ENCODE results near the gene ATP8B4. TPM values are rescaled to one million over a fixed set of nuclear protein-coding genes. Genes with fewer than 3 reads are reported as not detected.
A peak's percentile ranks its signal among the peaks of the same experiment; 100 is the strongest.

Gene ATP8B4
- total and polyA plus RNA-seq, 11 donors: 0.51 to 14.7 (median 2.1) TPM

GRCh38 chr15:50057196-50057595 is 61.8 kb downstream of the ATP8B4 start:
- WGBS, 4 donors: 91 to 93% (median 92%) methylated on average over 4 of the region's 4 CpGs
- DNase-seq (no peak), ATAC-seq (no peak)
- Histone ChIP-seq H3K9me3 (no peaks in the 10 kb centered on the region), H3K27ac (peak overlapping the region in 3 of 12 donors; percentile 23 to 66 (median 46)), H3K27me3 (no peaks in the 10 kb centered on the region), H3K4me3 (no peak overlapping the region), H3K36me3 (no peaks in the 10 kb centered on the region), H3K4me1 (peaks cover 0 to 69% (median 9%) of the 10 kb centered on the region in 12 donors)
- intact Hi-C loops (cut with DNase I): loop anchor here in 3 of 10 donors (10.0 kb wide), 2 partner anchors 142 to 822 kb away; no protein-coding TSS in a partner anchor
- TF ChIP-seq CTCF (IDR thresholded peaks at IDR 0.05) (no peak), POLR2A (IDR thresholded peaks at IDR 0.05) (no peak)

GRCh38 chr15:50055750-50056157 is 63.3 kb downstream of the ATP8B4 start:
- H3K9me3 ChIP-seq: no peaks in the 10 kb centered on the region
- H3K27ac ChIP-seq: peak overlapping the region in 11 of 12 donors; percentile 47 to 86 (median 63)
- TF ChIP-seq POLR2A (IDR thresholded peaks at IDR 0.05): no peak
- TF ChIP-seq CTCF (IDR thresholded peaks at IDR 0.05): no peak
- no peak overlapping the region for H3K4me3 ChIP-seq
- intact Hi-C loops (cut with DNase I): loop anchor here in 3 of 10 donors (10.0 kb wide), 2 partner anchors 141 to 821 kb away; no protein-coding TSS in a partner anchor
- DNase-seq (no peak), ATAC-seq (peak in 1 of 4 donors; percentile 28)
- no peaks in the 10 kb centered on the region for H3K27me3 ChIP-seq
- WGBS, 4 donors: 59 to 74% (median 63%) methylated on average over 5 of the region's 5 CpGs
- peaks cover 0 to 75% (median 9%) of the 10 kb centered on the region in 12 donors for H3K4me1 ChIP-seq
- H3K36me3 ChIP-seq: no peaks in the 10 kb centered on the region

GRCh38 chr15:50055332-50055731 is 63.7 kb downstream of the ATP8B4 start:
- ATAC-seq: peak; percentile 77 to 86 (median 78)
- Histone ChIP-seq H3K27me3 (no peaks in the 10 kb centered on the region), H3K27ac (peak overlapping the region; percentile 43 to 86 (median 62)), H3K36me3 (no peaks in the 10 kb centered on the region), H3K4me3 (peak overlapping the region in 3 of 12 donors; percentile 2 to 23 (median 11)), H3K4me1 (peaks cover 0 to 74% (median 9%) of the 10 kb centered on the region in 12 donors), H3K9me3 (no peaks in the 10 kb centered on the region)
- no peak for TF ChIP-seq CTCF (IDR thresholded peaks at IDR 0.05)
- TF ChIP-seq POLR2A (IDR thresholded peaks at IDR 0.05): no peak
- intact Hi-C loops (cut with DNase I): loop anchor here in 3 of 10 donors (10.0 kb wide), 2 partner anchors 141 to 821 kb away; no protein-coding TSS in a partner anchor
- DNase-seq: peak in 3 of 5 donors; percentile 27 to 41 (median 34)
- WGBS, 4 donors: 25 to 45% (median 31%) methylated on average over 1 of the region's 1 CpG

DNA sequence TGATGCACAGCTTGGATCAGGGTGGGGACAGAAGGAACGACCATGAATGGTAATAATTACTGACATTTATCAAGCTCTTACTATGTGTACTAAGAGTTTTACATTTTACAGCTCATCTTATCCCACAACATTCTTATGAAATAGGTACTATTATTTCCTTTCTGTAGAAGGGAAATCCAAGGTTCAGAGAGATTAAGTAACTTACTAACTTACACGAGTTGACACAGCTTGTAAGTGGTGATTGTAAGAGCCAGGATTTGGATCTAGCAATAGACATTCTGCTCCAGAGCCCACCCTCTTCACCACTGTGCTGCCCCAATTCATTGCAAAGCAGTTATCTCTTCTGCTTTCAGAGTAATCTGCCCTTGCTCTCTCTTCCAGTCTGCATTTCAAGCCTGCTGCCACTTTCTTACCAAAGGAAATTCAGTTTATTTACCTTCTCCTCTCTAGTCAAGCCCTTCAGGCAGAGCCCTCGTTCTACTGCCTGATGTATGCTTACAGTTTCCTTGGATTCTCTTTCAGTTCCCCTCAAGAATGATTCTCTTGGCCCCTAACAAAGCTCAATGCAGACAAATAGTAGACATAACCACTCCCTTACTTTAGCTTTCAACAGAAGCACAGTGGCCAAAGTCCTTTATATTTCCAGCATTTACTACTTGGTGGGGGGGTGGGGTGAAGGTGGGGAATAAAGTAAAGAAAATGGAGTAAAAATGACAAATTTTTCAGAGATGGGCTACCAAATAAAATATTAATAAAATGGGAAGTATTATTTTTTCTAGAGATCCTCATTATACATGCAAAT is 65.8 kb downstream of the ATP8B4 start:
- TF ChIP-seq POLR2A (IDR thresholded peaks at IDR 0.05) (no peak), CTCF (IDR thresholded peaks at IDR 0.05) (no peak)
- H3K4me1 ChIP-seq: peaks cover 0 to 58% (median 7%) of the 10 kb centered on the region in 12 donors
- H3K36me3 ChIP-seq: no peaks in the 10 kb centered on the region
- H3K9me3 ChIP-seq: no peaks in the 10 kb centered on the region
- H3K27ac ChIP-seq: peak overlapping the region in 1 of 12 donors; percentile 34
- no peak for DNase-seq
- 53 to 59% (median 58%) methylated on average over 3 of the region's 3 CpGs for WGBS, 4 donors
- no peaks in the 10 kb centered on the region for H3K27me3 ChIP-seq
- ATAC-seq: no peak
- intact Hi-C loops (cut with DNase I): loop anchor here in 5 of 10 donors (2.0 to 10.0 kb wide), 4 partner anchors 138 to 818 kb away; no protein-coding TSS in a partner anchor
- H3K4me3 ChIP-seq: no peak overlapping the region
